DND-41 (cell line): ENCODE results near the gene CPNE5.

Experiments used
- ATAC-seq: fragments of 200-7000 bp; cut with Tn5 transposase; 3 replicates; pipeline ENCODE4 v1.9.1; 2021; ENCODE audit warnings: low read depth; ENCODE audit not compliant: insufficient read depth
- DNase-seq: peaks from one replicate; pipeline ENCODE4 v3.0.0-alpha.2; 2020
- H2AFZ ChIP-seq: 2 replicates; pipeline ENCODE4 v1.6.0; 2012; ENCODE audit warnings: low read depth, low read length
- H3K27ac ChIP-seq: 2 replicates; pipeline ENCODE4 v1.5.1; 2012; ENCODE audit warnings: low read length, inconsistent platforms
- H3K27me3 ChIP-seq: fragments of 200-600 bp; sonication (generic); 2 replicates; pipeline ENCODE4 v1.6.0; 2012; ENCODE audit warnings: low read length, mild to moderate bottlenecking, inconsistent platforms; ENCODE audit not compliant: insufficient read depth, poor library complexity
- H3K36me3 ChIP-seq: 2 replicates; pipeline ENCODE4 v1.5.1; 2012; ENCODE audit warnings: low read length, inconsistent platforms; ENCODE audit not compliant: insufficient read depth
- H3K4me1 ChIP-seq: 2 replicates; pipeline ENCODE4 v1.5.1; 2012; ENCODE audit warnings: mild to moderate bottlenecking, low read length; ENCODE audit not compliant: insufficient read depth
- H3K4me2 ChIP-seq: 2 replicates; pipeline ENCODE4 v1.6.0; 2012; ENCODE audit warnings: mild to moderate bottlenecking, moderate library complexity, low read length, inconsistent platforms; ENCODE audit not compliant: insufficient read depth
- H3K4me3 ChIP-seq, 2 experiments: fragments of 200-600 bp in 1 of 2; shearing (Covaris generic) in 1 of 2; 2 replicates each; pipeline ENCODE4 v1.5.1; 2012 to 2016; ENCODE audit warnings: inconsistent platforms in 2 of 2, low read length in 2 of 2, mild to moderate bottlenecking in 2 of 2, low read depth in 1 of 2, moderate library complexity in 1 of 2
- H3K79me2 ChIP-seq: 2 replicates; pipeline ENCODE4 v1.6.0; 2012; ENCODE audit warnings: low read length, inconsistent platforms; ENCODE audit not compliant: insufficient read depth
- H3K9ac ChIP-seq: 2 replicates; pipeline ENCODE4 v1.6.0; 2012; ENCODE audit warnings: low read depth, mild to moderate bottlenecking, inconsistent platforms, low read length, moderate library complexity
- H3K9me3 ChIP-seq: 2 replicates; pipeline ENCODE4 v1.5.1; 2012; ENCODE audit warnings: low read length, moderate library complexity, mild to moderate bottlenecking, inconsistent platforms; ENCODE audit not compliant: insufficient read depth, severe bottlenecking
- H4K20me1 ChIP-seq: 2 replicates; pipeline ENCODE4 v1.6.0; 2012; ENCODE audit warnings: low read length; ENCODE audit not compliant: insufficient read depth
- CTCF ChIP-seq: IDR thresholded peaks from 2 replicates; pipeline ENCODE4 v1.5.1; 2012; ENCODE audit warnings: borderline replicate concordance, low read length, moderate library complexity, mild to moderate bottlenecking; ENCODE audit not compliant: poor library complexity, severe bottlenecking; ENCODE audit errors: extremely low read depth
- EZH2 ChIP-seq: IDR thresholded peaks from 3 replicates; pipeline ENCODE4 v1.6.1; 2012; ENCODE audit warnings: borderline replicate concordance, low read depth, mild to moderate bottlenecking, moderate library complexity, low read length, inconsistent platforms; ENCODE audit not compliant: severe bottlenecking

Gene CPNE5

GRCh38 chr6:36719126-36719525 lies 120.1 kb downstream of the CPNE5 start:
- no peak overlapping the region for H3K27ac ChIP-seq

GRCh38 chr6:36718560-36718959 lies 120.7 kb downstream of the CPNE5 start:
- no peaks in the 10 kb centered on the region for H3K79me2 ChIP-seq
- no peak overlapping the region for H3K4me3 ChIP-seq
- no peaks in the 10 kb centered on the region for H3K4me1 ChIP-seq
- H3K36me3 ChIP-seq: no peaks in the 10 kb centered on the region
- ATAC-seq (no peak), DNase-seq (no peak)
- TF ChIP-seq EZH2 (no peak), CTCF (no peak)
- H3K4me2 ChIP-seq: no peak overlapping the region
- no peaks in the 10 kb centered on the region for H3K27me3 ChIP-seq
- H3K9ac ChIP-seq: no peak overlapping the region
- no peaks in the 10 kb centered on the region for H4K20me1 ChIP-seq
- no peak overlapping the region for H2AFZ ChIP-seq
- H3K9me3 ChIP-seq: no peaks in the 10 kb centered on the region
- no peak overlapping the region for H3K27ac ChIP-seq

More at GRCh38 chr6:36719126-36719525, 120.1 kb downstream of the CPNE5 start:
- H3K9ac ChIP-seq: no peak overlapping the region
- H3K9me3 ChIP-seq: no peaks in the 10 kb centered on the region
- no peaks in the 10 kb centered on the region for H3K36me3 ChIP-seq
- no peaks in the 10 kb centered on the region for H4K20me1 ChIP-seq
- DNase-seq: no peak
- no peak overlapping the region for H3K4me2 ChIP-seq
- no peaks in the 10 kb centered on the region for H3K4me1 ChIP-seq
- no peaks in the 10 kb centered on the region for H3K79me2 ChIP-seq
- ATAC-seq: no peak
- H3K27me3 ChIP-seq: no peaks in the 10 kb centered on the region
- H2AFZ ChIP-seq: no peak overlapping the region
- TF ChIP-seq EZH2 (no peak), CTCF (no peak)
- H3K4me3 ChIP-seq: no peak overlapping the region

GRCh38 chr6:36717871-36718540 lies 121.2 kb downstream of the CPNE5 start:
- ATAC-seq (no peak), DNase-seq (no peak)
- H3K79me2 ChIP-seq: no peaks in the 10 kb centered on the region
- H3K9me3 ChIP-seq: no peaks in the 10 kb centered on the region
- H3K4me1 ChIP-seq: no peaks in the 10 kb centered on the region
- H3K36me3 ChIP-seq: no peaks in the 10 kb centered on the region
- no peak overlapping the region for H2AFZ ChIP-seq
- no peak for TF ChIP-seq CTCF
- TF ChIP-seq EZH2: no peak
- no peak overlapping the region for H3K9ac ChIP-seq
- H4K20me1 ChIP-seq: no peaks in the 10 kb centered on the region
- H3K4me3 ChIP-seq: no peak overlapping the region
- no peak overlapping the region for H3K27ac ChIP-seq
- no peak overlapping the region for H3K4me2 ChIP-seq
- H3K27me3 ChIP-seq: no peaks in the 10 kb centered on the region
